ENCODE measurements around the gene ZNF84. TPM values are rescaled to one million over a fixed set of nuclear protein-coding genes. Genes with fewer than 3 reads are reported as not detected.

ZNF84 gene
- total RNA-seq, 1 donor from 2014 or later = 28.5 TPM

- Histone ChIP-seq H3K27me3 (ENCODE audit: control insufficient read depth, insufficient read depth, low read length) (no peaks in the 10 kb centered on the region), H3K36me3 (ENCODE audit: control insufficient read depth, insufficient read depth, low read length) (peaks cover 5% of the 10 kb centered on the region), H3K4me3 (ENCODE audit: low read depth, low read length) (no peak overlapping the region)
- DNase-seq (ENCODE audit: low read depth) = no peak
- no peak for TF ChIP-seq CTCF (IDR thresholded peaks at IDR 0.05; ENCODE audit: insufficient read depth, low read length, poor library complexity, severe bottlenecking)
These were observed 46.0 kb downstream of the ZNF84 start for GRCh38 chr12:133083345-133083744.

GRCh38 chr12:133105620-133106019 lies 68.3 kb downstream of the ZNF84 start:
- H3K4me3 ChIP-seq (ENCODE audit: low read depth, low read length) = no peak overlapping the region
- H3K36me3 ChIP-seq (ENCODE audit: control insufficient read depth, insufficient read depth, low read length) = no peaks in the 10 kb centered on the region
- no peak for DNase-seq (ENCODE audit: low read depth)
- H3K27me3 ChIP-seq (ENCODE audit: control insufficient read depth, insufficient read depth, low read length) = no peaks in the 10 kb centered on the region
- no peak for TF ChIP-seq CTCF (IDR thresholded peaks at IDR 0.05; ENCODE audit: insufficient read depth, low read length, poor library complexity, severe bottlenecking)

- H3K36me3 ChIP-seq (ENCODE audit: control insufficient read depth, insufficient read depth, low read length) = no peaks in the 10 kb centered on the region
These were observed 68.9 kb downstream of the ZNF84 start for GRCh38 chr12:133106253-133106652.

GRCh38 chr12:133107121-133107520 lies 69.8 kb downstream of the ZNF84 start:
- H3K4me3 ChIP-seq (ENCODE audit: low read depth, low read length) = no peak overlapping the region
- no peak for DNase-seq (ENCODE audit: low read depth)
- no peak for TF ChIP-seq CTCF (IDR thresholded peaks at IDR 0.05; ENCODE audit: insufficient read depth, low read length, poor library complexity, severe bottlenecking)
- no peaks in the 10 kb centered on the region for H3K36me3 ChIP-seq (ENCODE audit: control insufficient read depth, insufficient read depth, low read length)
- H3K27me3 ChIP-seq (ENCODE audit: control insufficient read depth, insufficient read depth, low read length) = no peaks in the 10 kb centered on the region

More at GRCh38 chr12:133106253-133106652, 68.9 kb downstream of the ZNF84 start:
- no peak for TF ChIP-seq CTCF (IDR thresholded peaks at IDR 0.05; ENCODE audit: insufficient read depth, low read length, poor library complexity, severe bottlenecking)
- DNase-seq (ENCODE audit: low read depth) = no peak
- no peak overlapping the region for H3K4me3 ChIP-seq (ENCODE audit: low read depth, low read length)
- no peaks in the 10 kb centered on the region for H3K27me3 ChIP-seq (ENCODE audit: control insufficient read depth, insufficient read depth, low read length)

GRCh38 chr12:133108150-133108549 lies 70.8 kb downstream of the ZNF84 start:
- Histone ChIP-seq H3K27me3 (ENCODE audit: control insufficient read depth, insufficient read depth, low read length) (no peaks in the 10 kb centered on the region), H3K36me3 (ENCODE audit: control insufficient read depth, insufficient read depth, low read length) (no peaks in the 10 kb centered on the region), H3K4me3 (ENCODE audit: low read depth, low read length) (no peak overlapping the region)
- no peak for TF ChIP-seq CTCF (IDR thresholded peaks at IDR 0.05; ENCODE audit: insufficient read depth, low read length, poor library complexity, severe bottlenecking)
- DNase-seq (ENCODE audit: low read depth) = no peak

Other genes with a start within 250 kb of the ZNF84 start
- 73.2 and 79.1 TPM in 2 replicates for gene GOLGA3, start 208.6 kb upstream of the ZNF84 start, total RNA-seq
- gene CHFR, start 149.9 kb upstream of the ZNF84 start, total RNA-seq = 51.3 and 59.3 TPM in 2 replicates
- gene ZNF605, start 81.2 kb upstream of the ZNF84 start, total RNA-seq = 6.6 and 14.4 TPM in 2 replicates
- 11.3 and 12.0 TPM in 2 replicates for gene ZNF26, start 51.1 kb upstream of the ZNF84 start, total RNA-seq
- 19.6 and 24.0 TPM in 2 replicates for gene ZNF140, start 43.4 kb downstream of the ZNF84 start, total RNA-seq
- 0.63 and 0.82 TPM in 2 replicates for gene ZNF891, start 92.8 kb downstream of the ZNF84 start, total RNA-seq
- gene ZNF10, start 93.1 kb downstream of the ZNF84 start, total RNA-seq = 3.3 and 3.6 TPM in 2 replicates
- gene ZNF268, start 144.0 kb downstream of the ZNF84 start, total RNA-seq = 18.6 and 26.2 TPM in 2 replicates
- gene ANHX, start 198.4 kb downstream of the ZNF84 start, total RNA-seq = not detected in 2 replicates